Lower leg skin (tissue), 3 donors: ENCODE measurements around the gene ABCG5.

Experiments used
- CTCF ChIP-seq, 3 donors: fragments of 450-650 bp; IDR thresholded peaks; one replicate each; pipeline ENCODE4 v1.5.1; 2016; ENCODE audit warnings: antibody characterized with exemption in 3 of 3, mild to moderate bottlenecking in 3 of 3, moderate library complexity in 2 of 3
- POLR2A ChIP-seq, 2 donors: fragments of 450-650 bp; IDR thresholded peaks; one replicate each; pipeline ENCODE4 v1.6.1; 2016 to 2017; ENCODE audit warnings: antibody characterized with exemption in 2 of 2, mild to moderate bottlenecking in 1 of 2, moderate library complexity in 1 of 2

- TF ChIP-seq CTCF (IDR thresholded peaks at IDR 0.05), result no peak
- TF ChIP-seq POLR2A (IDR thresholded peaks at IDR 0.05), result no peak
Observed at GRCh38 chr2:43794956-43795355, 43.7 kb downstream of the ABCG5 start.
